Neutrophil (primary cell): ENCODE measurements around the gene MARVELD3.
"Not testable (repeated sequence)": the region's sequence is repeated elsewhere in the genome, so short reads cannot be mapped to it uniquely, and the experiment has no call there.

ENCODE experiments used
- H3K27ac ChIP-seq: fragments of 200-600 bp; sonication (generic); 2 replicates; pipeline ENCODE4 v1.5.1; 2016; ENCODE audit warnings: mild to moderate bottlenecking, moderate library complexity
- H3K27me3 ChIP-seq: fragments of 200-600 bp; sonication (generic); 2 replicates; pipeline ENCODE4 v1.6.0; 2016; ENCODE audit warnings: mild to moderate bottlenecking
- H3K36me3 ChIP-seq: fragments of 200-600 bp; sonication (generic); 2 replicates; pipeline ENCODE4 v1.5.1; 2017
- H3K4me1 ChIP-seq, 2 experiments: fragments of 200-600 bp in 1 of 2; sonication (generic) in 1 of 2; 1 replicate in 1 of 2; 2 replicates in 1 of 2; pipeline versions ENCODE4 v1.5.1 to v1.6.1; 2013 to 2016; ENCODE audit warnings: low read depth in 1 of 2, low read length in 1 of 2, mild to moderate bottlenecking in 1 of 2, moderate library complexity in 1 of 2; ENCODE audit not compliant: control insufficient read depth in 1 of 2, insufficient read depth in 1 of 2
- H3K4me3 ChIP-seq, 2 experiments: fragments of 200-600 bp in 1 of 2; sonication (generic) in 1 of 2; 1 replicate in 1 of 2; 2 replicates in 1 of 2; pipeline ENCODE4 v1.5.1; 2013 to 2016; ENCODE audit warnings: low read depth in 1 of 2, low read length in 1 of 2, mild to moderate bottlenecking in 1 of 2, moderate library complexity in 1 of 2
- H3K9me3 ChIP-seq: fragments of 200-600 bp; sonication (generic); 2 replicates; pipeline ENCODE4 v1.5.1; 2016
- CTCF ChIP-seq: fragments of 200-600 bp; sonication (generic); IDR thresholded peaks from 2 replicates; pipeline ENCODE4 v1.5.1; 2016; ENCODE audit warnings: antibody characterized with exemption

Gene MARVELD3

GRCh38 chr16:71590584-71590983 is 35.4 kb upstream of the MARVELD3 start:
- no peaks in the 10 kb centered on the region for H3K36me3 ChIP-seq
- no peaks in the 10 kb centered on the region for H3K4me1 ChIP-seq
- peaks cover 13% of the 10 kb centered on the region for H3K27me3 ChIP-seq
- H3K9me3 ChIP-seq, result no peaks in the 10 kb centered on the region
- no peak for TF ChIP-seq CTCF
- H3K27ac ChIP-seq, result no peak overlapping the region
- no peak overlapping the region for H3K4me3 ChIP-seq

GRCh38 chr16:71591917-71592316 is 34.1 kb upstream of the MARVELD3 start:
- Histone ChIP-seq H3K27me3 (peaks cover 7% of the 10 kb centered on the region), H3K27ac (no peak overlapping the region), H3K9me3 (no peaks in the 10 kb centered on the region), H3K4me1 (no peaks in the 10 kb centered on the region), H3K4me3 (no peak overlapping the region), H3K36me3 (no peaks in the 10 kb centered on the region)
- no peak for TF ChIP-seq CTCF

- Histone ChIP-seq H3K27me3 (no peaks in the 10 kb centered on the region), H3K4me3 (no peak overlapping the region), H3K27ac (no peak overlapping the region), H3K36me3 (no peaks in the 10 kb centered on the region), H3K9me3 (no peaks in the 10 kb centered on the region), H3K4me1 (no peaks in the 10 kb centered on the region)
- TF ChIP-seq CTCF, result no peak
These were observed 32.7 kb upstream of the MARVELD3 start for GRCh38 chr16:71593048-71593999.

- H3K27ac ChIP-seq, result no peak overlapping the region
- TF ChIP-seq CTCF, result no peak
- no peaks in the 10 kb centered on the region for H3K36me3 ChIP-seq
- H3K4me1 ChIP-seq, result no peaks in the 10 kb centered on the region
- H3K27me3 ChIP-seq, result no peaks in the 10 kb centered on the region
- no peak overlapping the region for H3K4me3 ChIP-seq
- H3K9me3 ChIP-seq, result no peaks in the 10 kb centered on the region
These were observed 31.9 kb upstream of the MARVELD3 start for GRCh38 chr16:71594000-71594646.

- H3K4me3 ChIP-seq, H3K27ac ChIP-seq, H3K4me1 ChIP-seq, H3K27me3 ChIP-seq, H3K9me3 ChIP-seq, H3K36me3 ChIP-seq: not testable (repeated sequence)
These were observed 30.6 kb upstream of the MARVELD3 start for GRCh38 chr16:71595340-71595826.

- not testable (repeated sequence) for H3K4me1 ChIP-seq, H3K4me3 ChIP-seq, H3K27me3 ChIP-seq, H3K36me3 ChIP-seq, H3K27ac ChIP-seq, H3K9me3 ChIP-seq
These were observed 27.6 kb upstream of the MARVELD3 start for GRCh38 chr16:71598426-71598825.
